RWPE2 (cell line): Measurements from ENCODE around the gene DPAGT1.
A peak's percentile ranks its signal among the peaks of the same experiment; 100 is the strongest.
"Not testable (repeated sequence)": the region's sequence is repeated elsewhere in the genome, so short reads cannot be mapped to it uniquely, and the experiment has no call there.

Source experiments
- ATAC-seq: fragments of 200-7000 bp; cut with Tn5 transposase; 3 replicates; pipeline ENCODE4 v1.9.1; 2021; ENCODE audit warnings: low read depth
- DNase-seq: peaks from one replicate; pipeline ENCODE4 v3.0.0-alpha.2; 2020; ENCODE audit warnings: low spot score
- H3K27ac ChIP-seq: fragments of 450-650 bp; 2 replicates; pipeline ENCODE4 v1.5.1; 2017; ENCODE audit warnings: mild to moderate bottlenecking; ENCODE audit not compliant: poor library complexity, severe bottlenecking
- H3K27me3 ChIP-seq: fragments of 250-450 bp; sonication (Bioruptor Pico); 2 replicates; pipeline ENCODE4 v1.5.1; 2021; ENCODE audit warnings: mild to moderate bottlenecking, moderate library complexity; ENCODE audit not compliant: insufficient read depth, poor library complexity, severe bottlenecking
- H3K36me3 ChIP-seq: fragments of 250-450 bp; sonication (Bioruptor Pico); 2 replicates; pipeline ENCODE4 v1.5.1; 2020; ENCODE audit warnings: low read depth, mild to moderate bottlenecking, moderate library complexity
- H3K4me1 ChIP-seq: fragments of 250-450 bp; sonication (Bioruptor Pico); 2 replicates; pipeline ENCODE4 v1.5.1; 2021; ENCODE audit warnings: mild to moderate bottlenecking, moderate library complexity; ENCODE audit not compliant: insufficient read depth, poor library complexity, severe bottlenecking
- H3K4me3 ChIP-seq: fragments of 250-450 bp; sonication (Bioruptor Pico); 2 replicates; pipeline ENCODE4 v1.5.1; 2021; ENCODE audit warnings: mild to moderate bottlenecking, moderate library complexity; ENCODE audit not compliant: severe bottlenecking
- H3K9me3 ChIP-seq: fragments of 250-450 bp; sonication (Bioruptor Pico); 2 replicates; pipeline ENCODE4 v1.5.1; 2021; ENCODE audit warnings: mild to moderate bottlenecking, moderate library complexity; ENCODE audit not compliant: severe bottlenecking
- CTCF ChIP-seq: fragments of 450-650 bp; IDR thresholded peaks from one replicate; pipeline ENCODE4 v1.5.1; 2017; ENCODE audit warnings: mild to moderate bottlenecking, moderate library complexity; ENCODE audit not compliant: poor library complexity, severe bottlenecking

Gene DPAGT1

GRCh38 chr11:119108146-119108856 is 6.6 kb upstream of the DPAGT1 start:
- no peaks in the 10 kb centered on the region for H3K4me1 ChIP-seq
- no peaks in the 10 kb centered on the region for H3K9me3 ChIP-seq
- peak overlapping the region; percentile 25 for H3K27ac ChIP-seq
- peak overlapping the region; percentile 61 for H3K4me3 ChIP-seq
- no peaks in the 10 kb centered on the region for H3K27me3 ChIP-seq
- no peaks in the 10 kb centered on the region for H3K36me3 ChIP-seq
- no peak for TF ChIP-seq CTCF
- ATAC-seq, result peak; percentile 57
- DNase-seq, result no peak

GRCh38 chr11:119107538-119108145 is 6.0 kb upstream of the DPAGT1 start:
- H3K4me1 ChIP-seq, result peaks cover 4% of the 10 kb centered on the region
- H3K4me3 ChIP-seq, result peak overlapping the region; percentile 61
- no peaks in the 10 kb centered on the region for H3K36me3 ChIP-seq
- no peaks in the 10 kb centered on the region for H3K9me3 ChIP-seq
- H3K27ac ChIP-seq, result peak overlapping the region; percentile 25
- no peak for DNase-seq
- no peak for TF ChIP-seq CTCF
- H3K27me3 ChIP-seq, result no peaks in the 10 kb centered on the region
- ATAC-seq, result peak; percentile 17

- DNase-seq (peak; percentile 89), ATAC-seq (peak; percentile 82)
- peaks cover 4% of the 10 kb centered on the region for H3K4me1 ChIP-seq
- no peaks in the 10 kb centered on the region for H3K36me3 ChIP-seq
- no peak for TF ChIP-seq CTCF
- H3K27me3 ChIP-seq, result no peaks in the 10 kb centered on the region
- no peaks in the 10 kb centered on the region for H3K9me3 ChIP-seq
- peak within 1 kb of the TSS; percentile 61 for H3K4me3 ChIP-seq
- peak within 1 kb of the TSS; percentile 25 for H3K27ac ChIP-seq
These were observed 5.2 kb upstream of the DPAGT1 start, which contains the start of gene C2CD2L for GRCh38 chr11:119106564-119107537. Gene C2CD2L (plus strand): TSS chr11:119107344. CDS start chr11:119107742, 398 bp downstream.

GRCh38 chr11:119103793-119104192 is 2.1 kb upstream of the DPAGT1 start:
- Histone ChIP-seq H3K27me3 (no peaks in the 10 kb centered on the region), H3K36me3 (peaks cover 7% of the 10 kb centered on the region), H3K9me3 (no peaks in the 10 kb centered on the region), H3K4me1 (peaks cover 4% of the 10 kb centered on the region), H3K4me3 (no peak overlapping the region), H3K27ac (peak overlapping the region; percentile 83)
- no peak for TF ChIP-seq CTCF
- no peak for DNase-seq
- ATAC-seq, result no peak

- H3K9me3 ChIP-seq, ATAC-seq, H3K4me1 ChIP-seq, H3K27me3 ChIP-seq, DNase-seq: not testable (repeated sequence)
- H3K27ac ChIP-seq, result peak overlapping the region; percentile 83
- peaks cover 13% of the 10 kb centered on the region for H3K36me3 ChIP-seq
- peak overlapping the region; percentile 66 for H3K4me3 ChIP-seq
These were observed 1.6 kb upstream of the DPAGT1 start for GRCh38 chr11:119103161-119103664.
